Loucy (cell line): ENCODE results near the gene NGRN.
"Not testable (repeated sequence)": the region's sequence is repeated elsewhere in the genome, so short reads cannot be mapped to it uniquely, and the experiment has no call there.

ENCODE experiments used
- H2AFZ ChIP-seq: fragments of 200-600 bp; sonication (generic); 2 replicates; pipeline ENCODE4 v1.6.0; 2016; ENCODE audit warnings: antibody characterized with exemption, mild to moderate bottlenecking, low read length, moderate library complexity
- H3F3A ChIP-seq: fragments of 200-600 bp; 2 replicates; pipeline ENCODE4 v1.6.0; 2016; ENCODE audit warnings: antibody characterized with exemption, low read depth, mild to moderate bottlenecking
- H3K27me3 ChIP-seq: fragments of 200-600 bp; sonication (generic); 2 replicates; pipeline ENCODE4 v1.6.1; 2014; ENCODE audit warnings: low read length, mild to moderate bottlenecking; ENCODE audit not compliant: insufficient read depth, poor library complexity, severe bottlenecking
- H3K36me3 ChIP-seq: fragments of 200-600 bp; sonication (generic); 2 replicates; pipeline ENCODE4 v1.6.1; 2016; ENCODE audit warnings: low read length; ENCODE audit not compliant: insufficient read depth
- H3K4me1 ChIP-seq: fragments of 200-600 bp; sonication (generic); 2 replicates; pipeline ENCODE4 v1.5.1; 2014; ENCODE audit warnings: low read length, mild to moderate bottlenecking; ENCODE audit not compliant: insufficient read depth, poor library complexity, severe bottlenecking
- H3K4me2 ChIP-seq: fragments of 200-600 bp; sonication (generic); 2 replicates; pipeline ENCODE4 v1.6.0; 2014; ENCODE audit warnings: antibody characterized with exemption, low read length, low read depth, mild to moderate bottlenecking; ENCODE audit not compliant: poor library complexity, severe bottlenecking
- H3K4me3 ChIP-seq: fragments of 200-600 bp; sonication (generic); 2 replicates; pipeline ENCODE4 v1.5.1; 2014; ENCODE audit warnings: low read length, mild to moderate bottlenecking, mixed read lengths; ENCODE audit not compliant: poor library complexity, severe bottlenecking
- H3K79me2 ChIP-seq: fragments of 200-600 bp; sonication (generic); 2 replicates; pipeline ENCODE4 v1.6.1; 2014; ENCODE audit warnings: low read length; ENCODE audit not compliant: insufficient read depth
- H3K9ac ChIP-seq: fragments of 200-600 bp; sonication (generic); 2 replicates; pipeline ENCODE4 v1.6.0; 2014; ENCODE audit warnings: mild to moderate bottlenecking, low read depth, low read length, moderate library complexity; ENCODE audit not compliant: poor library complexity, severe bottlenecking
- H3K9me2 ChIP-seq: fragments of 200-600 bp; sonication (generic); replicated peaks from 2 replicates; pipeline ENCODE4 v1.6.1; 2016; ENCODE audit warnings: low read depth, low read length, mixed read lengths
- H3K9me3 ChIP-seq: fragments of 200-600 bp; sonication (generic); 2 replicates; pipeline ENCODE4 v1.6.1; 2014; ENCODE audit warnings: mild to moderate bottlenecking, antibody characterized with exemption, low read length, low read depth; ENCODE audit not compliant: insufficient read depth
- H4K20me1 ChIP-seq: fragments of 200-600 bp; sonication (generic); 2 replicates; pipeline ENCODE4 v1.6.0; 2014; ENCODE audit warnings: antibody characterized with exemption, low read length, mild to moderate bottlenecking; ENCODE audit not compliant: insufficient read depth, poor library complexity, severe bottlenecking
- EZH2phosphoT487 ChIP-seq: fragments of 200-600 bp; IDR thresholded peaks from 2 replicates; pipeline ENCODE4 v1.6.1; 2018; ENCODE audit warnings: antibody characterized with exemption, mild to moderate bottlenecking, moderate library complexity, borderline replicate concordance
- TF ChIP-seq, protein P1 (sequence below): fragments of 200-600 bp; sonication (generic); conservative IDR thresholded peaks from 2 replicates; pipeline ENCODE4 v1.5.1; 2014; ENCODE audit warnings: mild to moderate bottlenecking, antibody characterized with exemption, low read length

Gene NGRN

DNA sequence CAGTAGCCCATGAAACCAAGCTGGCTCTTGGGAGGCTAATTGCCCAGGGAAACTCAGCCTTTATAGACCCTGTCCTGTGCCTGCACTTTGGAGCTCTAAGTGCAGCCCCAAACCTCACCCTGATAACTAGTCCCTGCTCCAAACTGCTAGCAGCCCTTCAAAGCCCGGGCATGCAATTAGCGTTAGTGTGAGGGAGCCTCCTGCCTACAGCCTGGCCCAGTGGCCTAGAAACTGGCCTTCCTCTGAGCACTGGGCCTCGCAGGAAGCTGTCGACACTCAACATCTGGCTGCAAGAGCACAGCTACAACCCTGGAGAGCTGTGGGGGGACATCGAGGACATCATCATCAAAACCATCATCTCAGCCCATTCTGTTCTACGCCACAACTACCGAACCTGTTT is 7.7 kb upstream of the NGRN start:
- H3K4me2 ChIP-seq: no peak overlapping the region
- no peak overlapping the region for H3K9ac ChIP-seq
- H3K36me3 ChIP-seq: no peaks in the 10 kb centered on the region
- no peaks in the 10 kb centered on the region for H4K20me1 ChIP-seq
- H3K4me3 ChIP-seq: no peak overlapping the region
- TF ChIP-seq EZH2phosphoT487: no peak
- TF ChIP-seq, protein P1, sequence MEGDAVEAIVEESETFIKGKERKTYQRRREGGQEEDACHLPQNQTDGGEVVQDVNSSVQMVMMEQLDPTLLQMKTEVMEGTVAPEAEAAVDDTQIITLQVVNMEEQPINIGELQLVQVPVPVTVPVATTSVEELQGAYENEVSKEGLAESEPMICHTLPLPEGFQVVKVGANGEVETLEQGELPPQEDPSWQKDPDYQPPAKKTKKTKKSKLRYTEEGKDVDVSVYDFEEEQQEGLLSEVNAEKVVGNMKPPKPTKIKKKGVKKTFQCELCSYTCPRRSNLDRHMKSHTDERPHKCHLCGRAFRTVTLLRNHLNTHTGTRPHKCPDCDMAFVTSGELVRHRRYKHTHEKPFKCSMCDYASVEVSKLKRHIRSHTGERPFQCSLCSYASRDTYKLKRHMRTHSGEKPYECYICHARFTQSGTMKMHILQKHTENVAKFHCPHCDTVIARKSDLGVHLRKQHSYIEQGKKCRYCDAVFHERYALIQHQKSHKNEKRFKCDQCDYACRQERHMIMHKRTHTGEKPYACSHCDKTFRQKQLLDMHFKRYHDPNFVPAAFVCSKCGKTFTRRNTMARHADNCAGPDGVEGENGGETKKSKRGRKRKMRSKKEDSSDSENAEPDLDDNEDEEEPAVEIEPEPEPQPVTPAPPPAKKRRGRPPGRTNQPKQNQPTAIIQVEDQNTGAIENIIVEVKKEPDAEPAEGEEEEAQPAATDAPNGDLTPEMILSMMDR: no peak
- no peak overlapping the region for H2AFZ ChIP-seq
- no peaks in the 10 kb centered on the region for H3F3A ChIP-seq
- no peaks in the 10 kb centered on the region for H3K9me2 ChIP-seq
- H3K79me2 ChIP-seq: no peaks in the 10 kb centered on the region
- H3K9me3 ChIP-seq: no peaks in the 10 kb centered on the region
- H3K4me1 ChIP-seq: no peaks in the 10 kb centered on the region
- no peaks in the 10 kb centered on the region for H3K27me3 ChIP-seq

GRCh38 chr15:90259524-90259923 is 5.9 kb upstream of the NGRN start:
- no peaks in the 10 kb centered on the region for H3K36me3 ChIP-seq
- peaks cover 10% of the 10 kb centered on the region for H3K79me2 ChIP-seq
- no peaks in the 10 kb centered on the region for H3K27me3 ChIP-seq
- no peak overlapping the region for H2AFZ ChIP-seq
- no peaks in the 10 kb centered on the region for H4K20me1 ChIP-seq
- H3K9me2 ChIP-seq: no peaks in the 10 kb centered on the region
- H3K9ac ChIP-seq: no peak overlapping the region
- H3K9me3 ChIP-seq: no peaks in the 10 kb centered on the region
- no peak overlapping the region for H3K4me2 ChIP-seq
- H3K4me3 ChIP-seq: no peak overlapping the region
- H3F3A ChIP-seq: no peaks in the 10 kb centered on the region
- peaks cover 7% of the 10 kb centered on the region for H3K4me1 ChIP-seq
- TF ChIP-seq EZH2phosphoT487: no peak
- TF ChIP-seq, protein P1: no peak

GRCh38 chr15:90260731-90261130 is 4.7 kb upstream of the NGRN start:
- not testable (repeated sequence) for H3K36me3 ChIP-seq, H4K20me1 ChIP-seq, H2AFZ ChIP-seq, H3K4me2 ChIP-seq, H3F3A ChIP-seq, H3K9me3 ChIP-seq, H3K9me2 ChIP-seq, H3K9ac ChIP-seq, H3K27me3 ChIP-seq, H3K4me3 ChIP-seq
- Histone ChIP-seq H3K79me2 (peaks cover 20% of the 10 kb centered on the region), H3K4me1 (peaks cover 13% of the 10 kb centered on the region)

DNA sequence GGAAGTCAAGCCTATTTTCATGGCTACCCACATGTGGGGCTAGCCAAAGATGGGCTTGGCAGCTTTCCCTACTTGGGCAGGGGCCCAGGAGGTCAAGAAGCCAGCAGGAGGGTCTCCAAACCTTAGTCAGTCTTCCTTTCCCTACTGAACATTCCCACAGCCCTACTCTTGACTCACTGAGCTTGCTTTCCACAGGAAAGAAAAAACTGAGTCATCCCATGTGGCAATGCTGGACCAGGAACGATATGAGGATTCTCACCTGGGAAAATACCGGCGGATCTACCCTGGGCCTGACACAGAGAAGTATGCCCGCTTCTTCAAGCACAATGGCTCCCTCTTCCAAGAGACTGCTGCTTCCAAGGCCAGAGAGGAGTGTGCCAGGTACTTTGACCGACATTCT is 3.7 kb upstream of the NGRN start:
- no peaks in the 10 kb centered on the region for H3F3A ChIP-seq
- H3K36me3 ChIP-seq: no peaks in the 10 kb centered on the region
- H3K4me1 ChIP-seq: peaks cover 16% of the 10 kb centered on the region
- no peak overlapping the region for H3K4me2 ChIP-seq
- H3K9me2 ChIP-seq: no peaks in the 10 kb centered on the region
- H2AFZ ChIP-seq: no peak overlapping the region
- H3K79me2 ChIP-seq: peaks cover 31% of the 10 kb centered on the region
- H3K9me3 ChIP-seq: no peaks in the 10 kb centered on the region
- TF ChIP-seq, protein P1: no peak
- TF ChIP-seq EZH2phosphoT487: no peak
- peaks cover 7% of the 10 kb centered on the region for H4K20me1 ChIP-seq
- no peaks in the 10 kb centered on the region for H3K27me3 ChIP-seq
- H3K9ac ChIP-seq: no peak overlapping the region
- no peak overlapping the region for H3K4me3 ChIP-seq
